ENCODE results near the gene ZC2HC1C.
"Not testable (repeated sequence)": the region's sequence is repeated elsewhere in the genome, so short reads cannot be mapped to it uniquely, and the experiment has no call there.

Gene ZC2HC1C

GRCh38 chr14:75060420-75060819 is 9.0 kb upstream of the ZC2HC1C start:
- no peak for DNase-seq

GRCh38 chr14:75063013-75063412 is 6.4 kb upstream of the ZC2HC1C start:
- DNase-seq, result no peak

GRCh38 chr14:75063491-75064204 is 5.8 kb upstream of the ZC2HC1C start, which contains the start of gene ACYP1:
ACYP1 (minus strand) TSS chr14:75064024; CDS start chr14:75063553, 471 bp downstream.
- DNase-seq, result peak; percentile 98

GRCh38 chr14:75064205-75064567 is 5.3 kb upstream of the ZC2HC1C start:
- DNase-seq, result no peak

GRCh38 chr14:75066691-75067090 is 2.8 kb upstream of the ZC2HC1C start:
- DNase-seq, result no peak

GRCh38 chr14:75067212-75067611 is 2.2 kb upstream of the ZC2HC1C start:
- DNase-seq, result no peak

- not testable (repeated sequence) for DNase-seq
These were observed 1.7 kb upstream of the ZC2HC1C start for GRCh38 chr14:75067765-75068164.

GRCh38 chr14:75068294-75069120 is 934 bp upstream of the ZC2HC1C start:
- DNase-seq, result no peak

GRCh38 chr14:75069811-75070145 is 337 bp downstream of the ZC2HC1C start:
- no peak for DNase-seq

GRCh38 chr14:75070383-75070782 is 942 bp downstream of the ZC2HC1C start:
- DNase-seq, result no peak

- DNase-seq, result no peak
These were observed 8.4 kb downstream of the ZC2HC1C start for GRCh38 chr14:75077794-75078193.

GRCh38 chr14:75079521-75079920 is 10.1 kb downstream of the ZC2HC1C start:
- no peak for DNase-seq

GRCh38 chr14:75081660-75082229 is 12.3 kb downstream of the ZC2HC1C start:
- no peak for DNase-seq

- no peak for DNase-seq
These were observed 13.8 kb downstream of the ZC2HC1C start for GRCh38 chr14:75083271-75083670.

GRCh38 chr14:75084513-75084912 is 15.1 kb downstream of the ZC2HC1C start:
- no peak for DNase-seq

GRCh38 chr14:75088153-75088552 is 18.7 kb downstream of the ZC2HC1C start:
- no peak for DNase-seq

GRCh38 chr14:75088566-75089373 is 19.3 kb downstream of the ZC2HC1C start:
- no peak for DNase-seq

GRCh38 chr14:75090353-75090752 is 20.9 kb downstream of the ZC2HC1C start:
- DNase-seq, result no peak

- DNase-seq, result no peak
These were observed 21.8 kb downstream of the ZC2HC1C start for GRCh38 chr14:75091251-75091650.

GRCh38 chr14:75092698-75093097 is 23.3 kb downstream of the ZC2HC1C start:
- DNase-seq, result no peak

GRCh38 chr14:75094896-75095295 is 25.5 kb downstream of the ZC2HC1C start:
- DNase-seq, result no peak

- no peak for DNase-seq
These were observed 26.2 kb downstream of the ZC2HC1C start for GRCh38 chr14:75095690-75096089.

- DNase-seq, result no peak
These were observed 27.5 kb downstream of the ZC2HC1C start for GRCh38 chr14:75096959-75097358.

Measured in activated CD8-positive, alpha-beta memory T cell treated with anti-CD3 and anti-CD28 coated beads for 24 hours (primary cell).